SK-N-SH treated with all-trans-retinoic acid at 6 μM for 48 hours (cell line): ENCODE data around the gene FCF1.

Experiments
- CSRNP3 ChIP-seq: fragments of 250-450 bp; sonication (Bioruptor Pico); IDR thresholded peaks from 2 replicates; pipeline ENCODE4 v1.5.1; 2021; ENCODE audit warnings: mild to moderate bottlenecking, moderate library complexity
- ESRRG ChIP-seq: fragments of 250-450 bp; sonication (Bioruptor Pico); IDR thresholded peaks from 2 replicates; pipeline ENCODE4 v1.6.1; 2021; ENCODE audit warnings: mild to moderate bottlenecking
- TF ChIP-seq, protein P1 (sequence below): fragments of 250-450 bp; sonication (Bioruptor Pico); IDR thresholded peaks from 2 replicates; pipeline ENCODE4 v1.5.1; 2020; ENCODE audit warnings: low read depth, mild to moderate bottlenecking, moderate library complexity
- TF ChIP-seq, protein P2 (sequence below): fragments of 250-450 bp; sonication (Bioruptor Pico); IDR thresholded peaks from 2 replicates; pipeline ENCODE4 v1.8.0; 2020; ENCODE audit warnings: mild to moderate bottlenecking, moderate library complexity, borderline replicate concordance

- TF ChIP-seq, protein P1, sequence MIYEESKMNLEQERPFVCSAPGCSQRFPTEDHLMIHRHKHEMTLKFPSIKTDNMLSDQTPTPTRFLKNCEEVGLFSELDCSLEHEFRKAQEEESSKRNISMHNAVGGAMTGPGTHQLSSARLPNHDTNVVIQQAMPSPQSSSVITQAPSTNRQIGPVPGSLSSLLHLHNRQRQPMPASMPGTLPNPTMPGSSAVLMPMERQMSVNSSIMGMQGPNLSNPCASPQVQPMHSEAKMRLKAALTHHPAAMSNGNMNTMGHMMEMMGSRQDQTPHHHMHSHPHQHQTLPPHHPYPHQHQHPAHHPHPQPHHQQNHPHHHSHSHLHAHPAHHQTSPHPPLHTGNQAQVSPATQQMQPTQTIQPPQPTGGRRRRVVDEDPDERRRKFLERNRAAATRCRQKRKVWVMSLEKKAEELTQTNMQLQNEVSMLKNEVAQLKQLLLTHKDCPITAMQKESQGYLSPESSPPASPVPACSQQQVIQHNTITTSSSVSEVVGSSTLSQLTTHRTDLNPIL (CRISPR knock-in tag), result no peak
- TF ChIP-seq, protein P2, sequence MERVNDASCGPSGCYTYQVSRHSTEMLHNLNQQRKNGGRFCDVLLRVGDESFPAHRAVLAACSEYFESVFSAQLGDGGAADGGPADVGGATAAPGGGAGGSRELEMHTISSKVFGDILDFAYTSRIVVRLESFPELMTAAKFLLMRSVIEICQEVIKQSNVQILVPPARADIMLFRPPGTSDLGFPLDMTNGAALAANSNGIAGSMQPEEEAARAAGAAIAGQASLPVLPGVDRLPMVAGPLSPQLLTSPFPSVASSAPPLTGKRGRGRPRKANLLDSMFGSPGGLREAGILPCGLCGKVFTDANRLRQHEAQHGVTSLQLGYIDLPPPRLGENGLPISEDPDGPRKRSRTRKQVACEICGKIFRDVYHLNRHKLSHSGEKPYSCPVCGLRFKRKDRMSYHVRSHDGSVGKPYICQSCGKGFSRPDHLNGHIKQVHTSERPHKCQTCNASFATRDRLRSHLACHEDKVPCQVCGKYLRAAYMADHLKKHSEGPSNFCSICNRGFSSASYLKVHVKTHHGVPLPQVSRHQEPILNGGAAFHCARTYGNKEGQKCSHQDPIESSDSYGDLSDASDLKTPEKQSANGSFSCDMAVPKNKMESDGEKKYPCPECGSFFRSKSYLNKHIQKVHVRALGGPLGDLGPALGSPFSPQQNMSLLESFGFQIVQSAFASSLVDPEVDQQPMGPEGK (CRISPR knock-in tag), result no peak
- no peak for TF ChIP-seq CSRNP3 (CRISPR knock-in tag)
- TF ChIP-seq ESRRG (CRISPR knock-in tag), result no peak
Observed at GRCh38 chr14:74784634-74785033, 71.7 kb downstream of the FCF1 start.
